CD4-positive, alpha-beta T cell treated with Interleukin-15 for 1 hour (primary cell): ENCODE results near the gene CMC1.
"Not testable (repeated sequence)": the region's sequence is repeated elsewhere in the genome, so short reads cannot be mapped to it uniquely, and the experiment has no call there.

ENCODE experiments used
- DNase-seq: peaks from one replicate; pipeline ENCODE4 v3.0.0-alpha.2; 2020

CMC1 gene

GRCh38 chr3:28247286-28247685, 5.9 kb downstream of the CMC1 start:
- DNase-seq: no peak

GRCh38 chr3:28250999-28251398, 9.6 kb downstream of the CMC1 start:
- no peak for DNase-seq

- no peak for DNase-seq
These were observed 10.6 kb downstream of the CMC1 start for GRCh38 chr3:28252001-28252431.

- DNase-seq: no peak
These were observed 11.8 kb downstream of the CMC1 start for GRCh38 chr3:28253040-28253715.

GRCh38 chr3:28262001-28262400, 20.6 kb downstream of the CMC1 start:
- DNase-seq: no peak

GRCh38 chr3:28265641-28266040, 24.2 kb downstream of the CMC1 start:
- DNase-seq: no peak

- no peak for DNase-seq
These were observed 26.8 kb downstream of the CMC1 start for GRCh38 chr3:28267984-28268849.

- DNase-seq: no peak
These were observed 27.6 kb downstream of the CMC1 start for GRCh38 chr3:28268989-28269388.

GRCh38 chr3:28269884-28270283, 28.5 kb downstream of the CMC1 start:
- not testable (repeated sequence) for DNase-seq

- DNase-seq: no peak
These were observed 32.4 kb downstream of the CMC1 start for GRCh38 chr3:28273837-28274236.

- no peak for DNase-seq
These were observed 37.5 kb downstream of the CMC1 start for GRCh38 chr3:28278918-28279317.

- DNase-seq: no peak
These were observed 38.4 kb downstream of the CMC1 start for GRCh38 chr3:28279770-28280169.

- DNase-seq: no peak
These were observed 39.4 kb downstream of the CMC1 start for GRCh38 chr3:28280781-28281180.

- no peak for DNase-seq
These were observed 45.2 kb downstream of the CMC1 start for GRCh38 chr3:28286595-28286994.

GRCh38 chr3:28287046-28287445, 45.6 kb downstream of the CMC1 start:
- no peak for DNase-seq

- no peak for DNase-seq
These were observed 49.5 kb downstream of the CMC1 start for GRCh38 chr3:28290863-28291300.

GRCh38 chr3:28291577-28291976, 50.2 kb downstream of the CMC1 start:
- no peak for DNase-seq

- DNase-seq: no peak
These were observed 51.2 kb downstream of the CMC1 start for GRCh38 chr3:28292622-28293021.

- DNase-seq: no peak
These were observed 53.4 kb downstream of the CMC1 start for GRCh38 chr3:28294667-28295413.

GRCh38 chr3:28295898-28296490, 54.6 kb downstream of the CMC1 start:
- no peak for DNase-seq

- no peak for DNase-seq
These were observed 58.3 kb downstream of the CMC1 start for GRCh38 chr3:28299705-28300104.

- no peak for DNase-seq
These were observed 59.0 kb downstream of the CMC1 start for GRCh38 chr3:28300345-28300962.

GRCh38 chr3:28301688-28302087, 60.3 kb downstream of the CMC1 start:
- DNase-seq: no peak
